HEK293T (cell line): ENCODE results near the gene LSR.

Experiments used
- ARNT ChIP-seq: fragments of 450-650 bp; IDR thresholded peaks from 2 replicates; pipeline ENCODE4 v1.6.1; 2017; ENCODE audit warnings: mild to moderate bottlenecking
- BHLHE40 ChIP-seq: fragments of 450-650 bp; IDR thresholded peaks from 2 replicates; pipeline ENCODE4 v1.6.1; 2016; ENCODE audit warnings: mild to moderate bottlenecking, moderate library complexity, borderline replicate concordance
- FOXM1 ChIP-seq: fragments of 450-650 bp; IDR thresholded peaks from 2 replicates; pipeline ENCODE4 v1.6.1; 2017; ENCODE audit warnings: mild to moderate bottlenecking, borderline replicate concordance
- HDGF ChIP-seq: fragments of 450-650 bp; IDR thresholded peaks from 2 replicates; pipeline ENCODE4 v1.6.1; 2017; ENCODE audit warnings: antibody characterized with exemption, borderline replicate concordance
- SP1 ChIP-seq: fragments of 450-650 bp; IDR thresholded peaks from 2 replicates; pipeline ENCODE4 v1.6.1; 2017
- TARDBP ChIP-seq: fragments of 450-650 bp; IDR thresholded peaks from 2 replicates; pipeline ENCODE4 v1.6.1; 2016

- TF ChIP-seq ARNT (no peak), FOXM1 (no peak), TARDBP (no peak), SP1 (no peak), HDGF (no peak), BHLHE40 (no peak)
These were observed 33.9 kb upstream of the LSR start for GRCh38 chr19:35214766-35215422.
